ENCODE results near the gene TPRG1L.
"Not testable (repeated sequence)": the region's sequence is repeated elsewhere in the genome, so short reads cannot be mapped to it uniquely, and the experiment has no call there.

Gene TPRG1L

GRCh38 chr1:3624200-3625136, at the start of gene TPRG1L:
Gene TPRG1L (plus strand): TSS chr1:3625015. CDS start chr1:3625073, 58 bp downstream.
- TF ChIP-seq, protein P1, sequence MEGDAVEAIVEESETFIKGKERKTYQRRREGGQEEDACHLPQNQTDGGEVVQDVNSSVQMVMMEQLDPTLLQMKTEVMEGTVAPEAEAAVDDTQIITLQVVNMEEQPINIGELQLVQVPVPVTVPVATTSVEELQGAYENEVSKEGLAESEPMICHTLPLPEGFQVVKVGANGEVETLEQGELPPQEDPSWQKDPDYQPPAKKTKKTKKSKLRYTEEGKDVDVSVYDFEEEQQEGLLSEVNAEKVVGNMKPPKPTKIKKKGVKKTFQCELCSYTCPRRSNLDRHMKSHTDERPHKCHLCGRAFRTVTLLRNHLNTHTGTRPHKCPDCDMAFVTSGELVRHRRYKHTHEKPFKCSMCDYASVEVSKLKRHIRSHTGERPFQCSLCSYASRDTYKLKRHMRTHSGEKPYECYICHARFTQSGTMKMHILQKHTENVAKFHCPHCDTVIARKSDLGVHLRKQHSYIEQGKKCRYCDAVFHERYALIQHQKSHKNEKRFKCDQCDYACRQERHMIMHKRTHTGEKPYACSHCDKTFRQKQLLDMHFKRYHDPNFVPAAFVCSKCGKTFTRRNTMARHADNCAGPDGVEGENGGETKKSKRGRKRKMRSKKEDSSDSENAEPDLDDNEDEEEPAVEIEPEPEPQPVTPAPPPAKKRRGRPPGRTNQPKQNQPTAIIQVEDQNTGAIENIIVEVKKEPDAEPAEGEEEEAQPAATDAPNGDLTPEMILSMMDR (IDR thresholded peaks at IDR 0.05; ENCODE audit: insufficient read depth, missing control alignments), result no peak
- FAIRE-seq, result no peak
- peak; percentile 94 for DNase-seq (ENCODE audit: insufficient read length, low spot score)

DNA sequence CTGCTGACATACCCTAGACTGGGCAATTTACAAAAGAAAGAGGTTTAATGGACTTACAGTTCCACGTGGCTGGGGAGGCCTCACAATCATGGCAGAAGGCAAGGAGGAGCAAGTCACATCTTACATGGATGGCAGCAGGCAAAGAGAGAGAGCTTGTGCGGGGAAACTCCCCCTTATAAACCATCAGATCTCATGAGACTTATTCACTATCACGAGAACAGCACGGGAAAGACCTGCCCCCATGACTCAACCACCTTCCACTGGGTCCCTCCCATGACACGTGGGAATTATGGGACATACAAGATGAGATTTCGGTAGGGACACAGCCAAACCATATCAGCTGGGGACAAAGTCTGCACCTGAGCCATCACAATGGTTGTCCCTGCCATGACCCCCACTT, 49.3 kb upstream of the TPRG1L start:
- not testable (repeated sequence) for DNase-seq (ENCODE audit: insufficient read length, low spot score); FAIRE-seq

GRCh38 chr1:3575993-3576392, 48.8 kb upstream of the TPRG1L start:
- FAIRE-seq (no peak), DNase-seq (ENCODE audit: insufficient read length, low spot score) (no peak)
- TF ChIP-seq, protein P1 (IDR thresholded peaks at IDR 0.05; ENCODE audit: insufficient read depth, missing control alignments), result no peak

DNA sequence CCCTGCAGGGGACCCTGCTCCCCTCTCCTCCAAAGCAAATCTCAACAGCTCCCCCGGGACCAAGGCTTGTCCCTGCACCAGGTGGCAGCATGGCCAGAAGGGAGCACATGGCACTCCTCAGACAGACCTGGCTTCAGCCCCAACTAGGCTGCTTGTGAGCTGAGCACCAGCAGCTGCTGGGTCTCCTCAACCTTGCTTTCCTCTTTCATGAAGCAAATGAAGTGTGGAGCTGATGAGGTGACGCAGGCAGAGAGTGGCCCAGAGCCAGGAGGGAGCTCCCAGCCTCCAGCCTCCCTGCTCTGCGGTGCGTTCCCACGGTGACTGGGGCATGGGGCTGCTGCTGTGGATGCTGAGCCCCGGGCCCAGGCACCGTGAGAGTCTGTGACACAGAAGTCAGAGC, 47.5 kb upstream of the TPRG1L start:
- TF ChIP-seq, protein P1 (IDR thresholded peaks at IDR 0.05; ENCODE audit: insufficient read depth, missing control alignments), result no peak
- FAIRE-seq (no peak), DNase-seq (ENCODE audit: insufficient read length, low spot score) (no peak)

GRCh38 chr1:3577711-3578432, 46.9 kb upstream of the TPRG1L start:
- DNase-seq (ENCODE audit: insufficient read length, low spot score) (no peak), FAIRE-seq (no peak)
- TF ChIP-seq, protein P1 (IDR thresholded peaks at IDR 0.05; ENCODE audit: insufficient read depth, missing control alignments), result no peak

DNA sequence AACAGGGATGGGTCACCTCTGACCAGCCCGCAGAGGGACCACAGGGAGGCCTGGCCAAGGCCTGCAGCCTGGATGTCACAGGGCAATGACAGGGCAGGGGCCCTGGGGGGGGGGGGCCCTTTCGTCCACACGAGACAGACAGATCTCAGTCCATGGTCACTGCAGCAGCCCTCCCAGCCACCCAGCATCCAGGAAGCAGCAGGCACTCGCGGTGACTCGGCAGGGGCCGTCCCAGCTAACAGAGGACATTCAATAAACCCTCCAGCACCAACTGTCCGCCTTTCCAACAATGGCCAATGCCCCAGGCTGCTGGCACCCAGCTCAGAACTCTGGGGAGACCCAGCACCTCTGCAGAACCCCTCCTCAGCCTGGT, 46.4 kb upstream of the TPRG1L start:
- FAIRE-seq, result no peak
- DNase-seq (ENCODE audit: insufficient read length, low spot score), result no peak
- TF ChIP-seq, protein P1 (IDR thresholded peaks at IDR 0.05; ENCODE audit: insufficient read depth, missing control alignments), result no peak

- no peak for DNase-seq (ENCODE audit: insufficient read length, low spot score)
- TF ChIP-seq, protein P1 (IDR thresholded peaks at IDR 0.05; ENCODE audit: insufficient read depth, missing control alignments), result no peak
- FAIRE-seq, result no peak
These were observed 45.9 kb upstream of the TPRG1L start for GRCh38 chr1:3578906-3579305.
